ENCODE measurements around the gene CHRM4. TPM values are rescaled to one million over a fixed set of nuclear protein-coding genes. Genes with fewer than 3 reads are reported as not detected.

The CHRM4 gene
- total RNA-seq, 1 experiment from 2014 or later, result 1.1 TPM

GRCh38 chr11:46414879-46415278, 23.3 kb upstream of the CHRM4 start:
- Histone ChIP-seq H2AFZ (ENCODE audit: low read depth, low read length, poor library complexity, severe bottlenecking) (no peak overlapping the region), H3K4me1 (ENCODE audit: control insufficient read depth in 1 of 2, insufficient read depth in 2 of 2, low read length in 2 of 2) (no peaks in the 10 kb centered on the region), H3K9ac (ENCODE audit: low read length) (no peak overlapping the region), H3K79me2 (ENCODE audit: insufficient read depth, low read length) (no peaks in the 10 kb centered on the region), H3K9me2 (ENCODE audit: insufficient read depth) (no peaks in the 10 kb centered on the region), H3K27ac (ENCODE audit: low read depth, low read length) (no peak overlapping the region), H3K9me3 (ENCODE audit: control insufficient read depth in 1 of 2, insufficient read depth in 1 of 2, low read depth in 1 of 2, low read length in 2 of 2) (no peaks in the 10 kb centered on the region), H4K20me1 (ENCODE audit: insufficient read depth) (no peaks in the 10 kb centered on the region), H3K36me3 (ENCODE audit: control insufficient read depth in 1 of 2, insufficient read depth in 2 of 2, low read length in 2 of 2) (peaks cover 0 to 4% of the 10 kb centered on the region in 2 experiments; a peak in 2 of 4 replicates), H3K4me2 (ENCODE audit: low read length) (no peak overlapping the region), H3K27me3 (ENCODE audit: insufficient read depth, low read length) (no peaks in the 10 kb centered on the region), H3K4me3 (replicated peaks in 1 of 2; ENCODE audit: low read depth in 1 of 2, low read length in 2 of 2) (no peak overlapping the region)
- BruUV-seq (replicated peaks), result no TSS peak
- no peak for TF ChIP-seq SP1 (IDR thresholded peaks at IDR 0.05; ENCODE audit: low read depth)
- no peak for TF ChIP-seq MAX (IDR thresholded peaks at IDR 0.05)
- TF ChIP-seq EZH2 (IDR thresholded peaks at IDR 0.05), result no peak
- no peak for TF ChIP-seq TCF7L2 (IDR thresholded peaks at IDR 0.05; ENCODE audit: borderline replicate concordance, extremely low read depth, insufficient read depth, insufficient read length)
- no peak for TF ChIP-seq RAD21 (IDR thresholded peaks at IDR 0.05; ENCODE audit: low read depth)
- TF ChIP-seq FOSL1 (IDR thresholded peaks at IDR 0.05; ENCODE audit: low read depth), result no peak
- TF ChIP-seq POLR2A (IDR thresholded peaks at IDR 0.05; ENCODE audit: borderline replicate concordance, extremely low read depth, insufficient read depth, insufficient read length), result no peak
- no peak for TF ChIP-seq ELF1 (IDR thresholded peaks at IDR 0.05; ENCODE audit: borderline replicate concordance, low read depth)
- TF ChIP-seq ZFX (IDR thresholded peaks at IDR 0.05), result no peak
- no peak for TF ChIP-seq YY1 (IDR thresholded peaks at IDR 0.05; ENCODE audit: extremely low read depth, insufficient replicate concordance, low read depth, low read length)
- no peak for TF ChIP-seq CEBPB (IDR thresholded peaks at IDR 0.05; ENCODE audit: low read depth)
- no peak for DNase-seq (ENCODE audit: low read depth, low spot score)
- ATAC-seq, result no peak
- POLR2A ChIA-PET, result no interaction called here
- intact Hi-C loops (cut with micrococcal nuclease), result no loop called here
- RAD21 ChIA-PET (ENCODE audit: low non-redundant PET in 1 of 2, low total read pairs in 2 of 2, uncharacterized antibody in 2 of 2, unreplicated experiment in 2 of 2), result no interaction called here
- CTCF ChIA-PET, result no interaction called here

- Histone ChIP-seq H3K9ac (ENCODE audit: low read length) (no peak overlapping the region), H3K36me3 (ENCODE audit: control insufficient read depth in 1 of 2, insufficient read depth in 2 of 2, low read length in 2 of 2) (peaks cover 0 to 4% of the 10 kb centered on the region in 2 experiments; a peak in 2 of 4 replicates), H3K27me3 (ENCODE audit: insufficient read depth, low read length) (no peaks in the 10 kb centered on the region), H3K9me2 (ENCODE audit: insufficient read depth) (no peaks in the 10 kb centered on the region), H3K27ac (ENCODE audit: low read depth, low read length) (no peak overlapping the region), H2AFZ (ENCODE audit: low read depth, low read length, poor library complexity, severe bottlenecking) (no peak overlapping the region), H3K4me1 (ENCODE audit: control insufficient read depth in 1 of 2, insufficient read depth in 2 of 2, low read length in 2 of 2) (no peaks in the 10 kb centered on the region), H3K4me2 (ENCODE audit: low read length) (no peak overlapping the region), H3K9me3 (ENCODE audit: control insufficient read depth in 1 of 2, insufficient read depth in 1 of 2, low read depth in 1 of 2, low read length in 2 of 2) (no peaks in the 10 kb centered on the region), H3K79me2 (ENCODE audit: insufficient read depth, low read length) (no peaks in the 10 kb centered on the region), H3K4me3 (replicated peaks in 1 of 2; ENCODE audit: low read depth in 1 of 2, low read length in 2 of 2) (no peak overlapping the region), H4K20me1 (ENCODE audit: insufficient read depth) (no peaks in the 10 kb centered on the region)
- BruUV-seq (replicated peaks), result no TSS peak
- ChIA-PET RAD21 (ENCODE audit: low non-redundant PET in 1 of 2, low total read pairs in 2 of 2, uncharacterized antibody in 2 of 2, unreplicated experiment in 2 of 2) (no interaction called here), CTCF (no interaction called here), POLR2A (no interaction called here)
- no peak for ATAC-seq
- no peak for DNase-seq (ENCODE audit: low read depth, low spot score)
- intact Hi-C loops (cut with micrococcal nuclease), result no loop called here
- no peak for TF ChIP-seq SRF (IDR thresholded peaks at IDR 0.05; ENCODE audit: low read depth)
- no peak for TF ChIP-seq CTCF (IDR thresholded peaks at IDR 0.05 in 2 of 3, conservative IDR thresholded peaks at IDR 0.05 in 1 of 3; ENCODE audit: borderline replicate concordance in 1 of 3, insufficient read depth in 1 of 3, low read depth in 2 of 3, low read length in 2 of 3)
- TF ChIP-seq ATF3 (IDR thresholded peaks at IDR 0.05), result no peak
- no peak for TF ChIP-seq SIN3A (IDR thresholded peaks at IDR 0.05; ENCODE audit: low read depth)
- TF ChIP-seq EZH2 (IDR thresholded peaks at IDR 0.05), result no peak
- no peak for TF ChIP-seq CEBPB (IDR thresholded peaks at IDR 0.05; ENCODE audit: low read depth)
- no peak for TF ChIP-seq CBX3 (IDR thresholded peaks at IDR 0.05; ENCODE audit: low read depth)
- no peak for TF ChIP-seq TCF7L2 (IDR thresholded peaks at IDR 0.05; ENCODE audit: borderline replicate concordance, extremely low read depth, insufficient read depth, insufficient read length)
- TF ChIP-seq ZNF274 (IDR thresholded peaks at IDR 0.05; ENCODE audit: low read depth, low read length), result no peak
- no peak for TF ChIP-seq SP1 (IDR thresholded peaks at IDR 0.05; ENCODE audit: low read depth)
- TF ChIP-seq RAD21 (IDR thresholded peaks at IDR 0.05; ENCODE audit: low read depth), result no peak
- no peak for TF ChIP-seq MAX (IDR thresholded peaks at IDR 0.05)
- TF ChIP-seq EGR1 (IDR thresholded peaks at IDR 0.05; ENCODE audit: low read depth), result no peak
Measured at GRCh38 chr11:46414466-46414796, 22.9 kb upstream of the CHRM4 start.

All from HCT116 (cell line).